ENCODE results near the gene EEF1A2. TPM values are rescaled to one million over a fixed set of nuclear protein-coding genes. Genes with fewer than 3 reads are reported as not detected.

Gene EEF1A2
- total RNA-seq, 4 donors from 2014 or later, result 1.7 to 17.8 (median 7.4) TPM

DNA sequence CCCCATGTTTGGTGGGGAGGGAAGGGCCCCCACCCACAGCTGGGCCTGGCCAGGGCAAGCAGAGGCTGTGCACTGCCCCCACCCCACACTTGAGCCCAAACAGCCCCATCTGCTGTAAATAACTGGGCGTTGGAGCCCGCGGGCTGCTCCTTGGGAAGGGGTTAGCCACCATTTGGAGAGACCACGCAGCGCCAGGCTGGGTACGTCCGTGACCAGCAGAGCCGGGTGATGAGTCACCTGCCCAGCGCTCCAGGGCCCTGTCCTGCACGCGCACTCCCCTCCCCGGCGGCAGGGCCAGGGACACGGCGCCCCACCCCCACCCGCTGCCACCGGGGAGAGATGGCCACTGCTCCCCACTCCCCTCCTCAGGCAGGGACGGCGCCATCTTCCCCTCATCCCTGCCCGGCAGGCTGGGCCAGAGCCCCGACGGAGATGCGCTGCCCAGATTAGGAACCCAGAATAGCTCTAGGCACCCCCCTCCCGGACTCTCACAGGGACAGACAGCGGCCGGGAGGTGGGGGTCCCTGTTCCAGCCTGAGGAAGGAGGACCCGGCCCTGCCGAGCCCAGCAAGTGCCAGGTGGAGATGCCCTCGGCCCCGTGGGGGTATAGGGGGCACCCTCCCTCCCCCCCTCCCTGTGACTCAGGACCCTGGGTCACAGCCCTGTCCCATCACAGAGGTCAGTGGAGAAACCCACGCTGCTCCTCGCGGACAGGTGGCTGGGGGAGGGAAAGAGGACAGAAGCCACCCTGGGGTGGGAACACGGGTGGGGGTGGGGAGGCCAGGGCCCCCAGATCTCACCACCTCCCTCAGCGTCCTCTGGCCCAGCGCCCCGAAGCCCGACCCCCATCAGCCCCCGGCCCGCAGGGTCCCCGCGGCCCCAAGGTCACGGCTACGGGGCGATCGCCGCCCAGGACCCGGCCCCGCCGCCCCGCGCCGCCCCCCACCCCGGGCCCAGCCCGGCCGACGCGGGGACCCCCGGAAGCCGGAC is 642 bp downstream of the EEF1A2 start:
- intact Hi-C loops (cut with DNase I), result loop anchor here (2.0 kb wide), 1 partner anchor 21 kb away; no protein-coding TSS in a partner anchor
- Histone ChIP-seq H3K4me3 (peak overlapping the region; percentile 51 to 64 (median 52)), H3K9me3 (no peaks in the 10 kb centered on the region), H3K27ac (replicated peaks in 1 of 4) (no peak overlapping the region), H3K4me1 (peaks cover 30 to 54% (median 43%) of the 10 kb centered on the region in 4 donors), H3K27me3 (peaks cover 4 to 95% (median 35%) of the 10 kb centered on the region in 4 donors), H3K36me3 (peaks cover 0 to 27% (median 0%) of the 10 kb centered on the region in 4 donors)
- 21% methylated on average over 13 of the region's 60 CpGs for WGBS
- DNase-seq (ENCODE audit: extremely low spot score), result no peak
- TF ChIP-seq CTCF (IDR thresholded peaks at IDR 0.05), result no peak
- no peak for TF ChIP-seq EP300 (IDR thresholded peaks at IDR 0.05)
- TF ChIP-seq POLR2AphosphoS5 (IDR thresholded peaks at IDR 0.05), result no peak
- TF ChIP-seq POLR2A (IDR thresholded peaks at IDR 0.05; ENCODE audit: low read depth), result no peak

- WGBS, result 92% methylated on average over 10 of the region's 20 CpGs
- peaks cover 29 to 54% (median 43%) of the 10 kb centered on the region in 4 donors for H3K4me1 ChIP-seq
- H3K27ac ChIP-seq (replicated peaks in 1 of 4), result no peak overlapping the region
- TF ChIP-seq CTCF (IDR thresholded peaks at IDR 0.05) (no peak), POLR2AphosphoS5 (IDR thresholded peaks at IDR 0.05) (no peak), POLR2A (IDR thresholded peaks at IDR 0.05; ENCODE audit: low read depth) (no peak), EP300 (IDR thresholded peaks at IDR 0.05) (no peak)
- peaks cover 4 to 87% (median 31%) of the 10 kb centered on the region in 4 donors for H3K27me3 ChIP-seq
- H3K4me3 ChIP-seq, result no peak overlapping the region
- H3K9me3 ChIP-seq, result no peaks in the 10 kb centered on the region
- DNase-seq (ENCODE audit: extremely low spot score), result no peak
- peaks cover 0 to 34% (median 0%) of the 10 kb centered on the region in 4 donors for H3K36me3 ChIP-seq
- intact Hi-C loops (cut with DNase I), result loop anchor here (2.0 kb wide), 1 partner anchor 21 kb away; no protein-coding TSS in a partner anchor
These were observed 1.5 kb downstream of the EEF1A2 start for GRCh38 chr20:63497138-63497945.

- Histone ChIP-seq H3K9me3 (no peaks in the 10 kb centered on the region), H3K27me3 (peaks cover 4 to 80% (median 31%) of the 10 kb centered on the region in 4 donors), H3K4me3 (peak overlapping the region; percentile 39 to 56 (median 44)), H3K4me1 (peaks cover 24 to 47% (median 40%) of the 10 kb centered on the region in 4 donors), H3K36me3 (peaks cover 0 to 40% (median 0%) of the 10 kb centered on the region in 4 donors), H3K27ac (replicated peaks in 1 of 4) (no peak overlapping the region)
- no peak for DNase-seq (ENCODE audit: extremely low spot score)
- intact Hi-C loops (cut with DNase I), result loop anchor here (2.0 kb wide), 1 partner anchor 22 kb away; no protein-coding TSS in a partner anchor
- WGBS, result 33% methylated on average over 3 of the region's 16 CpGs
- no peak for TF ChIP-seq EP300 (IDR thresholded peaks at IDR 0.05)
- TF ChIP-seq POLR2A (IDR thresholded peaks at IDR 0.05; ENCODE audit: low read depth), result no peak
- TF ChIP-seq POLR2AphosphoS5 (IDR thresholded peaks at IDR 0.05), result no peak
- no peak for TF ChIP-seq CTCF (IDR thresholded peaks at IDR 0.05)
These were observed 2.2 kb downstream of the EEF1A2 start for GRCh38 chr20:63496596-63497120.
